ENCODE results near the gene PBX4. TPM values are rescaled to one million over a fixed set of nuclear protein-coding genes. Genes with fewer than 3 reads are reported as not detected.

Gene PBX4
- total RNA-seq, 1 donor from 2014 or later: 21.8 TPM

DNA sequence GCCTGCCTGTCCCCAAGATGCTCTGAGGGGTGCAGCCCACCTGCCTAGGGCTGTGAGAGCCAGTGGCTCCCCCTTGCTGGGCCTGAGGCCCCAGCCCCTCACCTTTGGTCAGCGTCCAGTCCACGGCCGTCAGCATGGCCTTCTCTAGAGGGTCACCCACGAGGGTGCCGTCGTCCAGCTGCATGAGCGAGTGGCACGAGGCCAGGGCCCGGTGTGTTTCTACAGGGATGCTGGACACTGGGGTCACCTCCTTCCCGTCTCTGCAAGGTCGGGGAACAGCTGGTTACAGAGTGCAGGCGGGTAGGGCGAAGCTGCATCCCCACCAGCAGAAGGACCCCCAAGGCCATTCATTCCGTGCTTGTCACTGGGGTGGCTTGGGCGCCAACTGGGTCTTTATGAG, 36.0 kb upstream of the PBX4 start:
- Mint-ChIP-seq H3K9me3 (no peaks in the 10 kb centered on the region), H3K4me3 (no peak overlapping the region), H3K27me3 (no peaks in the 10 kb centered on the region), H3K4me1 (peaks cover 4% of the 10 kb centered on the region), H3K36me3 (ENCODE audit: low read depth) (peaks cover 90% of the 10 kb centered on the region), H3K27ac (no peak overlapping the region)
- ATAC-seq (ENCODE audit: low read depth) (no peak), DNase-seq (no peak)
- TF ChIP-seq, protein P1, sequence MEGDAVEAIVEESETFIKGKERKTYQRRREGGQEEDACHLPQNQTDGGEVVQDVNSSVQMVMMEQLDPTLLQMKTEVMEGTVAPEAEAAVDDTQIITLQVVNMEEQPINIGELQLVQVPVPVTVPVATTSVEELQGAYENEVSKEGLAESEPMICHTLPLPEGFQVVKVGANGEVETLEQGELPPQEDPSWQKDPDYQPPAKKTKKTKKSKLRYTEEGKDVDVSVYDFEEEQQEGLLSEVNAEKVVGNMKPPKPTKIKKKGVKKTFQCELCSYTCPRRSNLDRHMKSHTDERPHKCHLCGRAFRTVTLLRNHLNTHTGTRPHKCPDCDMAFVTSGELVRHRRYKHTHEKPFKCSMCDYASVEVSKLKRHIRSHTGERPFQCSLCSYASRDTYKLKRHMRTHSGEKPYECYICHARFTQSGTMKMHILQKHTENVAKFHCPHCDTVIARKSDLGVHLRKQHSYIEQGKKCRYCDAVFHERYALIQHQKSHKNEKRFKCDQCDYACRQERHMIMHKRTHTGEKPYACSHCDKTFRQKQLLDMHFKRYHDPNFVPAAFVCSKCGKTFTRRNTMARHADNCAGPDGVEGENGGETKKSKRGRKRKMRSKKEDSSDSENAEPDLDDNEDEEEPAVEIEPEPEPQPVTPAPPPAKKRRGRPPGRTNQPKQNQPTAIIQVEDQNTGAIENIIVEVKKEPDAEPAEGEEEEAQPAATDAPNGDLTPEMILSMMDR (IDR thresholded peaks at IDR 0.05): no peak
- CTCF ChIA-PET: interaction anchor here (0.9 kb wide), 1 partner anchor 16 kb away, joined by 3 read pairs; no protein-coding TSS in a partner anchor
- POLR2A ChIA-PET: interaction anchor here (0.6 kb wide), 1 partner anchor 1555 kb away, joined by 5 read pairs; no protein-coding TSS in a partner anchor
- intact Hi-C loops (cut with micrococcal nuclease): no loop called here

DNA sequence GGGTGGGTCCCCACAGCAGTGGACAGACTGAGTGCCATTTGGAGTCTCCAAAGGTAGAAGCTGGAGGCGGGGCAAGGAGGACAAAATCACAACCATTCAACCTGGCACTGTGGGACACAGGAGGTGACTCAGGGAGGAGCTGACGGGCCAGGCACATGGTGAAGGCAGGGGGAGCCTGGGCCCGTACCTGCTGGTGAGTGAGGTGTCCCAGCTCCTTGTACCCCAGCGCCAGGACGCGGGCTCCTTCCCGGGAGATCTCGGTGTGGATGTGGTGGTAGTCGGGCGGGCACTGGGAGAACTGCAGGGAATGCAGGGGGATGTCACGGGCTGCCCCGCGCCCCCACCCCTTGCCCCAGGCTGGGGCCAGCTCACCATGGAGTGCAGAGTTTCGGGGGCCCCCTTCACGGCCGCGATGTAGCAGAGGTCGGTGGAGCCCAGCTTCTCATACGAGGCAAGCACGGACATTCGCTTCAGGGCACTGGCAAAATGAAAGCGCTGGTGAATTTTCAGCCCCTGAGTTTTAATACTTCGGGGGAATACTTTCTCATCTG, 35.2 kb upstream of the PBX4 start:
- H3K4me3 Mint-ChIP-seq: no peak overlapping the region
- CTCF ChIA-PET: interaction anchor here (1.4 kb wide), 1 partner anchor 121 kb away, joined by 3 read pairs; no protein-coding TSS in a partner anchor

GRCh38 chr19:19652482-19653295, 34.2 kb upstream of the PBX4 start:
- ChIA-PET POLR2A (interaction anchor here (0.6 to 1.2 kb wide), 2 partner anchors 9 to 65 kb away, joined by 4 to 5 read pairs; no protein-coding TSS in a partner anchor), CTCF (interaction anchor here (1.4 kb wide), 1 partner anchor 120 kb away, joined by 3 read pairs; no protein-coding TSS in a partner anchor)
- Mint-ChIP-seq H3K36me3 (ENCODE audit: low read depth) (peaks cover 88% of the 10 kb centered on the region), H3K9me3 (no peaks in the 10 kb centered on the region), H3K27me3 (no peaks in the 10 kb centered on the region), H3K4me1 (no peaks in the 10 kb centered on the region), H3K4me3 (no peak overlapping the region), H3K27ac (no peak overlapping the region)
- ATAC-seq (ENCODE audit: low read depth) (no peak), DNase-seq (no peak)
- intact Hi-C loops (cut with micrococcal nuclease): no loop called here
- TF ChIP-seq, protein P1 (IDR thresholded peaks at IDR 0.05): no peak

More for the DNA sequence above, 35.2 kb upstream of the PBX4 start:
- no peak overlapping the region for H3K27ac Mint-ChIP-seq
- POLR2A ChIA-PET: interaction anchor here (1.2 kb wide), 1 partner anchor 8 kb away, joined by 4 read pairs; no protein-coding TSS in a partner anchor
- peaks cover 90% of the 10 kb centered on the region for H3K36me3 Mint-ChIP-seq (ENCODE audit: low read depth)
- no peaks in the 10 kb centered on the region for H3K27me3 Mint-ChIP-seq
- ATAC-seq (ENCODE audit: low read depth): no peak
- H3K9me3 Mint-ChIP-seq: no peaks in the 10 kb centered on the region
- DNase-seq: no peak
- TF ChIP-seq, protein P1 (IDR thresholded peaks at IDR 0.05): no peak
- intact Hi-C loops (cut with micrococcal nuclease): no loop called here
- peaks cover 4% of the 10 kb centered on the region for H3K4me1 Mint-ChIP-seq

GRCh38 chr19:19651076-19651475, 32.6 kb upstream of the PBX4 start:
- H3K27ac Mint-ChIP-seq: no peak overlapping the region
- TF ChIP-seq, protein P1 (IDR thresholded peaks at IDR 0.05): no peak
- intact Hi-C loops (cut with micrococcal nuclease): no loop called here
- H3K4me1 Mint-ChIP-seq: no peaks in the 10 kb centered on the region
- H3K4me3 Mint-ChIP-seq: no peak overlapping the region
- no peak for DNase-seq
- no peaks in the 10 kb centered on the region for H3K27me3 Mint-ChIP-seq
- CTCF ChIA-PET: interaction anchor here (1.9 kb wide), 1 partner anchor 119 kb away, joined by 10 read pairs; no protein-coding TSS in a partner anchor
- peaks cover 88% of the 10 kb centered on the region for H3K36me3 Mint-ChIP-seq (ENCODE audit: low read depth)
- H3K9me3 Mint-ChIP-seq: no peaks in the 10 kb centered on the region
- ATAC-seq (ENCODE audit: low read depth): no peak
- POLR2A ChIA-PET: interaction anchor here (0.7 to 1.7 kb wide), 2 partner anchors 11 to 18 kb away, joined by 3 to 6 read pairs; no protein-coding TSS in a partner anchor

GRCh38 chr19:19650331-19650730, 31.8 kb upstream of the PBX4 start:
- Mint-ChIP-seq H3K4me3 (no peak overlapping the region), H3K27ac (no peak overlapping the region), H3K36me3 (ENCODE audit: low read depth) (peaks cover 89% of the 10 kb centered on the region), H3K27me3 (no peaks in the 10 kb centered on the region), H3K9me3 (no peaks in the 10 kb centered on the region), H3K4me1 (no peaks in the 10 kb centered on the region)
- CTCF ChIA-PET: interaction anchor here (1.9 kb wide), 1 partner anchor 118 kb away, joined by 10 read pairs; no protein-coding TSS in a partner anchor
- TF ChIP-seq, protein P1 (IDR thresholded peaks at IDR 0.05): no peak
- intact Hi-C loops (cut with micrococcal nuclease): no loop called here
- ATAC-seq (ENCODE audit: low read depth): no peak
- no peak for DNase-seq
- POLR2A ChIA-PET: interaction anchor here (0.7 to 1.7 kb wide), 2 partner anchors 12 to 19 kb away, joined by 3 to 6 read pairs; no protein-coding TSS in a partner anchor
